HG03571 (cell line): ENCODE measurements around the gene ZFYVE9.
"Not testable (repeated sequence)": the region's sequence is repeated elsewhere in the genome, so short reads cannot be mapped to it uniquely, and the experiment has no call there.

Experiments
- ATAC-seq: cut with Tn5 transposase; IDR thresholded peaks from one replicate; pipeline ENCODE4 v1.9.1; 2021; ENCODE audit not compliant: unreplicated experiment

Gene ZFYVE9

DNA sequence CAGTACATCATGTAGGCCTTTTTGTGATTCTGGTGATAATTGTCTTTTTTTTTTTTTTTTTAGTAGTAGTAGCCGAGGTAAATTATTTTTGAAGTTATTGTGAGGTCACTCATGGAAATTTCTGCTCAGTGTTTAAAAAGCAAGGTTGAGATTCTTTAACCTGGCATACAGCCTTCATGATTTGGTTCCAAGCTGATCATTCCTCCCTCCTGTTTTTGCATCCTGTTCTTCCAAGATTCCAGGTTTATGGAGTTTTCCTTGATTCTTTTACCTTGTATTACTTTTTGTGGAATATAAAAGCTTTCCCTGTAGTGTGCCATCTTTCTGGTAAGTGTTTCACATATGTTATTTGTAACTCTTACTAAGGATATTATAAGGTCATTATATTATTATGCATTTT, 9.1 kb downstream of the ZFYVE9 start:
- no peak for ATAC-seq

DNA sequence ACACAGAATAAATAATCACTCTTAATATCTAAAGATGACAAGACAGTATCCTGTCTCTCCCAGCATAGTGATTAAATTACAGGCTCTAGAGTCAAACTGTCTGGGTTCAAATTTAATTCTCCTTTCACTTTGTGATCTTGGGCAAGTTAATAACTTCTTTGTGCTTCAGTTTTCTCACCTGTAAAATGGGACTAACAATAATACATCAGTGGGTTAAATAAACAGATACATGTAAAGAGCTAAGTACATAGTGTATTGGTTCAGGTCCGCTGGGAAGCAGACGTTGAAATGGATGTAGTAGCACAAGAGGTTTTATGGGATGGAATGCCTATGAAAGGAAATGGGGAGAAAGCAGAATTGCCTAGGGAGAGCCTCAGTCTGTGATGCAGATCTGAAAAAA, 10.7 kb downstream of the ZFYVE9 start:
- no peak for ATAC-seq

DNA sequence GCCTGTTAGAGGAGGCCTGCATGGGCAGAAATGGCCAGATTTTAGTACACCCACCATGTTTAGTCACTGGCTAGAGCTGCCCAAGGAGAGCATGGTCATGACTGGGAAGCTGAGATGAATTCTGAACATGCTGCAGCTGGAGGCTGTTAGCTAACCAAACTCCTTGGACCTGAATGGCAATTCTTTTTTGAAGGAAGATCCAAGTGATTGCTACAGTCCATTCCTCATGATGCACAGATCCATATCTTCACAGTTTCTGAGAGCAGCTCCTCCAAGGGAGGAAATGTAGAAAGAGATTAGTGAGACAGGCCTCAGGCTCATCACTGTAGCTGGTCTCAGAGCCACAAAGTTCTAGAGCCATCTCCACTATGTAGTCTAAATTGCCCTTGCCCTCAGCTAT, 11.1 kb downstream of the ZFYVE9 start:
- ATAC-seq: no peak

DNA sequence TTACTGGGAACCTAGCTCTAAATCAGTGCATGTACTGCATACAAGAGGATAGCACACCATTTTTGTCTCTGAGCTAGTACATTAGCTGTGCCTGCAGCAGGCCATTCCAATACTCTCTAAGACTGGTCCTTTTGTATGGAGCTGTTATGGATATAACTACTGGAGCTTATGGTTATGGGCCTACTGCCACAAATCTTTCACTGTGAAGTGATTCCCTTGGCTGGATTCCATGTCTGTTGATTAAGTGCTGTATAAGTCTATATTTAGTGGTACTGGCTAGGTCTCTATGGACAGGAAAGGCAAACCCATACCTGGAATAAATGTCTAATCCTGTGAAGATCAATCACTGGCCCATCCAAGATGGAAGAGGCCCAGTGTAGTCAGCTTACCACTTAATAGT, 12.0 kb downstream of the ZFYVE9 start:
- ATAC-seq: no peak

DNA sequence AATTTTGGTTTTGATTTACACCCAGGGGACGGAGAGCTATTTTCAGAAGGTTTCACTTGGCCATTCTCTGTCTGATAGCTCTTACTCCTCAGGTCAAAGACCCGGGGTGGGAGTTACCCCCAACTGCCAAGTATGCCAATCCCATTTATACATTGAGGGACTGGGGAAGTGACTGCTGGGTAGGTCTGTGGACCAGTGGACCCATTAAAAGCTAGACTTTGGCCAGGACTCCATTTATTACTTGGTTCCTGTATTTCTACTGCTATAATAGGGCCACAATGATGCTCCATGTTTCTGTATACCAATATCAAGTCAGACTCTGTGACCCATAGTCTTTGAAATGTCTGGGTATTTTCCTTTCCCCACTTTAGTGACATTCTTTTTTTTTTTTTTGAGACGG, 14.6 kb downstream of the ZFYVE9 start:
- ATAC-seq: no peak

DNA sequence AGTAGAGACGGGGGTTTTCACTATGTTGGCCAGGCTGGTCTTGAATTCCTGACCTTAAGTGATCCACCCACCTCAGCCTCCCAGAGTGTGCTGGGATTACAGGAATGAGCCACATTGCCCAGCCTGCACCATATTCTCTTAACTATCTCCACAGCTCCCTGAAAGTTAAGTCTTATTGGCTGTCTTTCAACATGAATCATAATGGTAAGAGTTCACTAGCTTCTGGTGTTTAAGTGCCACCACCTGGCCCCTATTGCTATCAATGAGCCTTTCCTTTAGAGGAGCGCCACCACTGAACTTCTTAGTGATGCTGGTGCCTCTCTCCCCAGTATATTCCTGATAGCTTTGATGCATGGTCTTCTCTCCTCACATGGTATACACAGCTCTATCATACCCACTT, 15.7 kb downstream of the ZFYVE9 start:
- ATAC-seq: no peak

DNA sequence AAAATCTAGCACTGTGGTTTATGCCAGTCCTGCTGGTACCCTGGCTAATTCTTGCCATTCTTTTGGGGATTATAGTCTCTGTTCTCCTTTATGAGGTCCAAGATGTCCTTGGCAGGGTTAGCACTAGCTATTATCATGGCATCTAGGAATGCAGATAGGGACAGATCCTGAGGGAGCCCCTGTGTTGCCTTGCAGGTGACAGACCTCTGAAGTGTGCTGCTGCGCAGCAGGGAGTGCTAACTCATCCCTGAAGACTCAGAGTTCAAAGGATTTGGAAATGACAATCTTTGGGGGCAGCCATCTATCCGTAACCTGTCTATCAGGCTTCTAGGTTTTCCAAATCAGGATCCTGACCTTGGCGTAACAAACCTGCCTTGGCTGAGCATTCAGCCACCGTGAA, 16.3 kb downstream of the ZFYVE9 start:
- ATAC-seq: no peak

DNA sequence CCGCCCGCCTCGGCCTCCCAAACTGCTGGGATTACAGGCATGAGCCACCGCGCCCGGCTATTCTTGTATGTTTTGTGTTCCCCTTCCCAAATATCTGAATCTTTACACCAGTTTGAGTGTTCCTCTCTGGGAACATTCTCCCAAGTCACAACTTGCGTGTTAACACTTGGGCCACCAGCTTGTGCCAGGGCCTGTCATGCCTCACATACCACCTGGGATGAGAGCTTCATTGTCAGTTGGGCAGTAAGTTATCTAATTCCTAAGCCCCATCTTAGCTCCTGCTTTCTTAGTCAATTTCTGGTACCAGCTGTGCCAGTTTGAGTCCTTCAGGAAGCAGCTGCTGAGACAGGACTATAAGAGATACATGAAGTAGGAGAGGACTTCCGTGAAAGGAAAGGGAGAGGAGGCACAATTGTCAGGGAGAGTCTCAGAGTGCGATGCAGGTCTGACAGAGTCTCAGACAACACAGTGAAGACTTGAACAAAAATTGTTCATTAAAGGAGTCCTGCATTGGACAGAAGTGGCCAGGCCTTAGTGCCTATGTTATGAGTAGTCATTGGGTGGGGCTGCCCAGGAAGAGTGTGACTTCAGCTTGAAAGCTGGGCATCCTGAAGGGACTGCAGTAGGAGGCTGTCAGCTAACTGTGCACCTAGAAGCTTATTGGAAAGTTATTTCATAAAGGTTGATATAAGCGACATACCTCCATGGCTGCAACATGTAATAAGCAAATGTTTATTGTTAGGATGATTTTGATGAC, 17.3 kb downstream of the ZFYVE9 start:
- ATAC-seq: no peak

DNA sequence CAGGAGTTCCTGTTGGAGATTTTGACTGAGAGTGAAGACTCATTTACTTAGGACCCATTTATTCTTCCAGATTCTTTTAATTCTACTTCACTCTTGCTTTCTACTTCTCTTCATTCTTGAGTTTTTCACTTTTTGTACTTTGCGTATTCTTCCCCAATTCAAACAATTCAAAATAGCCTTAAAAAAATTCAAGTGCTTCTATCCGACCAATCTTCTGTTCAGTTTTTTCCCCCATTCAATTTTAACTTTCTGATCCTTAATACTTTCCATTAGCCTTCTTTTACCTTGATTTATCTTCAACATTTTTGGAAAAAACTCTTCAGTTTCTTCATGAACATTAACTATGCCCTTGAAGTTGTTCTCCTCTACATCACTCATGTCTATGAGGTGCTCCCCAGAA, 21.1 kb downstream of the ZFYVE9 start:
- no peak for ATAC-seq

DNA sequence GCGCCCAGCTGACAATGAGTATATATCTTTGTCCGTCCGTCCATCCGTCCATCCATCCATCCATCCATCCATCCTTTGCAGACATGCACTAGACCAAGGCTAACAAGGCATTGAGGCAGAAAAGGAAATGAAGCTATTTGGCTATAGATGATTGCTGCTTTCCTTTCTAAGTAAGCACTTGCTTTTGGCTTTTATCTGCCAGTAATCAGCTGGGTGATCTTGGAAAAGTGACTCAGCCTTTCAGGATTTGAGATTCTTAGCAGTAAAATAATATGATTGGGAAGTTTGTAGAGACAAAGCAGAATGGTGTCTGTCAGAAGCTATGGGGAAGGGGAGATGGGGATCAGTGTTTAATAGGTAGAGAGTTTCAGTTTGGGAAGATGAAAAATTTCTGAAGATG, 22.7 kb downstream of the ZFYVE9 start:
- ATAC-seq: no peak

DNA sequence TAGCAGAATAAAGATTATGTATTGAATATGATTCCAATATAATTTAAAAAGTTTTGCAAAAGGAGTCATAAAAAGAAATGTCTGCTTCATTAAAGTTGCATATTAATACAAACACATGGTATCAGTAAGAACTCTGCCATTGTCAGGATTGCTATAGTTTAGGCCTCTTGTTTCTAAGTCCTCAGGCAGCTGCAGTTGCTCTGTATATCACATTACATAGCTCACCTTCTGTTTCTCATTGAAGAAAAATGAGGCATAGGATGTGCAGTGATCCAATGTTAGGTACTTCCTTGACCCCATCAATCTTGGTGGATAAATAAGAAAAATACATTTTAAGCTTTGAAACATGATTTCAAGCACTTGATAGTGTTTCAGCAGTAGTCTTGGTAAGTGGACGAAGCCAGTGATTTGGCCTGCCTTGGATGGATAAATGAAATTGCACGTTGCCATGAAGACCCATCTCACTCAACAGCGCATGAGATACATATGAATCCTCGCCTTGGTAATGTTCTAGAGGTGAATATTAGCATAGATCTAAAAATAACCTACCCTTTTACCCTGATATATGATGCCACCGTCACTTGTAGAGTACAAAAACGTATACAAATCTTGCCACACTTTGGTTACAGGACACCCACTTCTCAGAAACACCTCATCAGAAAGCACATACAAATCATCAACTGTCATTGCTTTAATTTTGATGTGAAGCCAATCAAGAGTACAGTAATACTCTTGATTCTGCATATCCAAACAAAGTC, 25.3 kb downstream of the ZFYVE9 start:
- no peak for ATAC-seq

DNA sequence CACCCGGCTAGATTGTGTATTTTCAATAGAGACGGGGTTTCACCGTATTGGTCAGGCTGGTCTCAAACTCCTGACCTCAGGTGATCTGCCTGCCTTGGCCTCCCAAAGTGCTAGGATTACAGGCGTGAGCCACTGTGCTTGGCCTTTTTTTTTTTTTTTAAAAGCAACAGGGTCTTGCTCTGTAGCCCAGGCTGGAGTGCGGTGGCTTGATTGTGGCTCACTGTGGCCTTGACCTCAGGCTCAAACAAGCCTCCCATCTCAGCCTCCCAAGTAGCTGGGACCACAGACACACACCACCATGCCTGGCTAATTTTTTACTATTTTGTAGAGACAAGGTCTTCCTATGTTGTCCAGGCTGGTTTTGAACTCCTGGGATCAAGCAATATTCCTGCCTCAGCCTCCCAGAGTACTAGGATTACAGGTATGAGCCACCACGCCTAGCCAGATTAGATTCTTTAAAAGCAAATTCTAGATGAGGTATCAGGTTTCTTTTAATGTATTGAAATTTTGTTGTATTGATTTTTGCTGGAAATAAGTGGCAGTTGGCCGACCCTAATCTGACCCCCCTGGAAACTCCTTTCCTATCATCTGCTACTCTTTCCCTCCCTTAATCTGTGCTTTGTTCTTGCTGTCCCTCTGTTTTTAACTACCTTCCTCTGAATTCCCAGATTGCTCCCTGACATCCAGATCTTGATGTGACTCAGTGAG, 26.6 kb downstream of the ZFYVE9 start:
- no peak for ATAC-seq

DNA sequence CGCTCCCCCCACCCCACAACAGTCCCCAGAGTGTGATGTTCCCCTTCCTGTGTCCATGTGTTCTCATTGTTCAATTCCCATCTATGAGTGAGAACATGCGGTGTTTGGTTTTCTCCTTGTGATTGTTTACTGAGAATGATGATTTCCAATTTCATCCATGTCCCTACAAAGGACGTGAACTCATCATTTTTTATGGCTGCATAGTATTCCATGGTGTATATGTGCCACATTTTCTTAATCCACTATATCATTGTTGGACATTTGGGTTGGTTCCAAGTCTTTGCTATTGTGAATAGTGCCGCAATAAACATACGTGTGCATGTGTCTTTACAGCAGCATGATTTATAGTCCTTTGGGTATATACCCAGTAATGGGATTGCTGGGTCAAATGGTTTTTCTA, 29.3 kb downstream of the ZFYVE9 start:
- not testable (repeated sequence) for ATAC-seq

DNA sequence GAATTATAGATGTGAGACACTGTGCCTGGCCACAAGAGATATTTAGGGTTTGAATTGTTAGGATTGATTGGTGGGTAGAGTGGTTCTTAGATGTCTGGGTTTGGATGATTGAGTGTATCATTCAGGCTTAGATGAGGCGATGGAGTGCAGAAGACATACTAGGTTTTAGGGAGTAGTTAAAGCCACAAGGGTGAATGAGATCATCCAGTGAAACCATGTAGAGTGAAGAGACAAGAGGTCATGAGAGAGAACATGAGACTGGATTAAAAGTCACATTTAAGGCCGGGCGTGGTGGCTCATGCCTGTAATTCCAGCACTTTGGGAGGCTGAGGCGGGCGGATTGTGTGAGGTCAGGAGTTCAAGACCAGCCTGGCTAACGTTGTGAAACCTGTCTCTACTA, 37.2 kb downstream of the ZFYVE9 start:
- ATAC-seq: no peak

DNA sequence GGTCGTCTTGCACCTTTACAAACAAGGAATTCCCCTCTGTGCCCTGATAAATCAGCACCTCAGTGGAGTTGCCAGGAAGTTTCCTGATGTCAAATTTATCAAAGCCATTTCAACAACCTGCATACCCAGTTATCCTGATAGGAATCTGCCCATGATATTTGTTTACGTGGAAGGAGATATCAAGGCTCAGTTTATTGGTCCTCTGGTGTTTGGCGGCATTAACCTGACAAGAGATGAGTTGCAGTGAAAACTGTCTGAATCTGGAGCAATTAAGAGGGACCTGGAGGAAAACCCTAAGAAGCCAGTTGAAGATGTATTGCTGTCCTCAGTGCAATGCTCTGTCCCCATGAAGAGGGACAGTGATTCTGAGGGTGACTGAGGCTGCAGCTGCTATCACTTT, 38.3 kb downstream of the ZFYVE9 start:
- no peak for ATAC-seq

DNA sequence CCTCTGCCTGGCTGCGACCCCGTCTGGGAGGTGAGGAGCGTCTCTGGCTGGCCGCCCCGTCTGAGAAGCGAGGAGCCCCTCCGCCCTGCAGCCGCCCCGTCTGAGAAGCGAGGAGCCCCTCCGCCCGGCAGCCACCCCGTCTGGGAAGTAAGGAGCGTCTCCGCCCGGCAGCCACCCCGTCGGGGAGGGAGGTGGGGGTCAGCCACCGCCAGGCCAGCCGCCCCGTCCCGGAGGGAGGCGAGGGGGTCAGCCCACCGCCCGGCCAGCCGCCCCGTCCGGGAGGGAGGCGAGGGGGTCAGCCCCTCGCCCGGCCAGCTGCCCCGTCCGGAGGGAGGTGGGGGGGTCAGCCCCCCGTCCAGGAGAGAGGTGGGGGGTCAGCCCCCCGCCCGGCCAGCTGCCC, 39.9 kb downstream of the ZFYVE9 start:
- ATAC-seq: not testable (repeated sequence)

DNA sequence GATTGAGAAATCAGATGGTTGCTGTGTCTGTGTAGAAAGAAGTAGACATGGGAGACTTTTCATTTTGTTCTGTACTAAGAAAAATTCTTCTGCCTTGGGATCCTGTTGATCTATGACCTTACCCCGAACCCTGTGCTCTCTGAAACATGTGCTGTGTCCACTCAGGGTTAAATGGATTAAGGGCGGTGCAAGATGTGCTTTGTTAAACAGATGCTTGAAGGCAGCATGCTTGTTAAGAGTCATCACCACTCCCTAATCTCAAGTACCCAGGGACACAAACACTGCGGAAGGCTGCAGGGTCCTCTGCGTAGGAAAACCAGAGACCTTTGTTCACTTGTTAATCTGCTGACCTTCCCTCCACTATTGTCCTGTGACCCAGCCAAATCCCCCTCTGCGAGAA, 40.4 kb downstream of the ZFYVE9 start:
- ATAC-seq: not testable (repeated sequence)

DNA sequence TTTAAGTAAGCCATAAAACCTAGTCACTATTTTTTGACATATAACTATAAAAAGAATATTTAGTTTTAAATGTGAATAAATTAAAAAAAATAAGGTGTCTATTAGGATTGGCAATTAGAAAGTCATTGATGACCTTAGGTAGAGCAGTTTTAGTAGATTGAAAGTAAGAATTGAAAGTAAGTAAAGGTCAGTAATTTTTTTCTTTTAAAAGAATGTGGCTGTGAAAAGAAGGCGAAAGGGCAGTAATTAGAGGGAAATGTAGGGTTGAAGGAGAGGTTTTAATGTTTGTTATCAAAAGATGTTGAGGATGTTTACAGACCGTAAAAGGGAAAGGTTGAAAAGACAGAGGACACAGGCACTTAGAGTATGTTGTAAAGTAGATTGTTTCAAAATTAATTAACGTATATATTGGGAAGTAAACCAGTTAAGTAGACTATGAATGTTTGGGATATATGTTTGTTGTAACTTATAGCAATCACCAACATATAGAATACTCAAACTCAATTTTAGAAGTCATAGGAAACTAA, 41.0 kb downstream of the ZFYVE9 start:
- no peak for ATAC-seq

DNA sequence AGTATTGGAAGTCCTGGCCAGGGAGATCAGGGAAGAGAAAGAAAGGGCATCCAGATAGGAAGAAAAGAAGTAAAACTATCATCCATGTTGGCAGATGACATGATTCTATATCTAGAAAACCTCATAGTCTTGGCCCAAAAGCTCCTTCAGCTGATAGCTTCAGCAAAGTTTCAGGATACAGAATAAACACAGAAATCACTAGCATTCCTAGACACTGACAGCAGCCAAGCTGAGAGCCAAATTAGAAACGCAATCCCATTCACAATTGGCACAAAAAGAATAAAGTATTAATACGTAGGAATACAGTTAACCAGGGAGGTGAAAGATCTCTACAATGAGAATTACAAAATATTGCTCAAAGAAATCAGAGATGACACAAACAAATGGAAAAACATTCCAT, 44.6 kb downstream of the ZFYVE9 start:
- no peak for ATAC-seq

DNA sequence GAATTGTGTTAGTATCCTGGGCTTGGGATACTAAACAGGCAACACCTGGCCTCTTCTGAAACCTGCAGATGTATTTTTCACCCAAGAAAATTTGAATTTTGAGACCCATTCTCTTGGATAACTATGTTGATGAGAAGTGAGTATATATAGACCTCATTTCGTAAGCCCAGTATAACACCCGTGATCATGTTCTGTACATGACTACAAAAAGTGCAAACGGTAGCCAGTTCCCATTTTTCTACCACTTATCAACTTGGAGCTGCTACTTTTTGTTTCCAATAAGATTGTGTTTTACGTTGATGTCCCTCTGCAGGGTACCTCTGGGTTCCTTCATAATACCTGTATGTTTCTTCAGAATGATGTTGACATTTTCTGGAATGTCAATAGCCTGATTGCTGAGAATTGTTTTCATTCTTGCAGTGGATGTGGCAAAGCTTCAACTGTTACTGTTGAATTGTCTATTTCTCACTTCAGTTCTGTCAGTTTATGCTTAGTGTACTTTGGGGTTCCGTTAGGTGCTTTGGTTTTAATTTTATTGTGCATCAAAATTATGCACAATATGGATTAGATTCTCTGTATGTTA, 48.1 kb downstream of the ZFYVE9 start:
- no peak for ATAC-seq

DNA sequence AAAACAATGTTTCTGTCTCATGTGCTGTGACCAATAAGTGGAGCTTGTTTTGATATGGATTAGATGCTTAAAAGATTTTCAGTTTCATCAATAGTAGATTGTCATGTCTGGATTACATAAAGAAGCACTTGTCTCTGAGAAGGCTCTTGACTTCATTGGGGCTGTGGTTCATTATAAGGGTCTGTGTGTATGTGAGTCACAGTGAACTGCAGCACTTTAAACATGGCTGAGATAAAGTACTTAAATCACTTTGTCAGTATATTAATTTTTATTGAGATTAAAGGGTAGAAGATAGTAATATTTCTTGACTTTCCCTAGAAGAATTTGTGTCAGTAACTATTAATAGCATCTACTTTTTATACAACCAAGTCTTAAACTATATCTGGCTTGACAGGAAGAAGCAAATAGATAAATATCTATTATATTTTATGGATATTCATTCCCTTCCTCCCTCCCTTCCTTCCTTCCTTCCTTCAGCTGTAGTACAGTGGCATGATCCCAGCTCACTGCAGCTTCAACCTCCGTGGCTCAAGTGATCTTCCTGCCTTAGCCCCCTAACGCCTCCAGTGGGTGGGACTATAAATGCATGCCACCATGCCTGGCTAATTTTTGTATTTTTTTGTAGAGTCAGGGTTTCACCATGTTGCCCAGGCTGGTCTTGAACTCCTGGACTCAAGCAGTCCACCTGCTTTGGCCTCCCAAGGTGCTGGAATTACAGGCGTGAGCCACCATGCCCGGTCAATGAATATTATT, 48.8 kb downstream of the ZFYVE9 start:
- ATAC-seq: no peak
